ENCODE measurements around the gene PTP4A2. TPM values are rescaled to one million over a fixed set of nuclear protein-coding genes. Genes with fewer than 3 reads are reported as not detected.

Gene PTP4A2
- total and polyA plus RNA-seq, 10 of the 15 experiments (the other 5 are each of a cell fraction or from before 2014, with no cell fraction given), result 180 to 909 (median 375) TPM

- 0 out of 2 replicates have a peak, but pooled peaks have one; percentile 8 for TF ChIP-seq ZNF687 (IDR thresholded peaks at IDR 0.05)
Measured at GRCh38 chr1:31984419-31985347, 46.5 kb upstream of the PTP4A2 start (continued).

- H3K36me3 ChIP-seq (ENCODE audit: control insufficient read depth in 2 of 2, insufficient read depth in 2 of 2, low read length in 1 of 2), result no peaks in the 10 kb centered on the region
- POLR2A ChIA-PET, result interaction anchor here (0.6 to 1.4 kb wide), 6 partner anchors 9 to 142 kb away, joined by 3 to 6 read pairs (median 3); no protein-coding TSS in a partner anchor
- H3K4me3 ChIP-seq, result no peak overlapping the region
- H3K27ac ChIP-seq (ENCODE audit: control insufficient read depth, insufficient read depth), result no peak overlapping the region
- RAD21 ChIA-PET (ENCODE audit: unreplicated experiment), result interaction anchor here (0.6 to 1.1 kb wide), 3 partner anchors 20 to 172 kb away, joined by 3 to 5 read pairs (median 5); no protein-coding TSS in a partner anchor
- peaks cover 32% of the 10 kb centered on the region for H3K4me1 ChIP-seq (ENCODE audit: control insufficient read depth, insufficient read depth, low read length)
- ATAC-seq, result no peak
- BruUV-seq (replicated peaks), result no TSS peak
- SMC1A ChIA-PET (ENCODE audit: uncharacterized antibody, unreplicated experiment), result interaction anchor here (0.8 to 2.0 kb wide), 4 partner anchors 9 to 34 kb away, joined by 3 to 6 read pairs (median 4); no protein-coding TSS in a partner anchor
- 50% methylated on average over 3 of the region's 3 CpGs for WGBS (ENCODE audit: insufficient coverage, insufficient replicate concordance, low lambda C conversion rate, missing lambda C conversion rate)
- no peak for DNase-seq (ENCODE audit: low read depth, low spot score)
- FAIRE-seq, result no peak
- H3K4me2 ChIP-seq (ENCODE audit: control insufficient read depth, insufficient read depth), result peak overlapping the region; percentile 69; the same call in 1 of the 2 replicates
- H4K20me1 ChIP-seq (ENCODE audit: control insufficient read depth, insufficient read depth), result no peaks in the 10 kb centered on the region
- in situ Hi-C loops (cut with MboI) (no loop called here), intact Hi-C loops (cut with micrococcal nuclease; ENCODE audit: unreplicated experiment) (loop anchor here (5.0 kb wide), 2 partner anchors 35 to 320 kb away; no protein-coding TSS in a partner anchor)
- no peaks in the 10 kb centered on the region for H3K79me2 ChIP-seq (ENCODE audit: control insufficient read depth, insufficient read depth, low read length)
- H3K9me3 ChIP-seq (replicated peaks; ENCODE audit: control insufficient read depth, insufficient read depth, low read length), result no peaks in the 10 kb centered on the region
- CTCF ChIA-PET, result interaction anchor here (1.0 to 3.8 kb wide), 5 partner anchors 9 to 129 kb away, joined by 3 to 18 read pairs (median 6); no protein-coding TSS in a partner anchor
- no peaks in the 10 kb centered on the region for H3K27me3 ChIP-seq (replicated peaks in 1 of 2; ENCODE audit: control insufficient read depth in 2 of 2, insufficient read depth in 2 of 2, low read length in 1 of 2)
- no peak overlapping the region for H3K9ac ChIP-seq (ENCODE audit: control insufficient read depth, insufficient read depth, low read length)
- H2AFZ ChIP-seq (ENCODE audit: control insufficient read depth, low read depth, low read length), result peak overlapping the region; percentile 29
- TF ChIP-seq RFX5 (IDR thresholded peaks at IDR 0.05; ENCODE audit: low read depth, low read length) (no peak), STAT3 (IDR thresholded peaks at IDR 0.05; ENCODE audit: low read depth, low read length) (no peak), CHD4 (IDR thresholded peaks at IDR 0.05) (no peak), MLLT1 (IDR thresholded peaks at IDR 0.05) (no peak), SP1 (IDR thresholded peaks at IDR 0.05; ENCODE audit: low read depth, low read length) (no peak), ELK1 (IDR thresholded peaks at IDR 0.05; ENCODE audit: low read depth, low read length) (no peak), BRCA1 (IDR thresholded peaks at IDR 0.05; ENCODE audit: low read depth, low read length) (no peak), ATF2 (IDR thresholded peaks at IDR 0.05; ENCODE audit: low read length) (no peak), IKZF1 (conservative IDR thresholded peaks at IDR 0.05) (peak; percentile 10; the same call in 1 of the 2 replicates), EED (IDR thresholded peaks at IDR 0.05; ENCODE audit: low read depth) (peak; percentile 43; the same call in 1 of the 2 replicates), PML (IDR thresholded peaks at IDR 0.05; ENCODE audit: low read length) (no peak)
Measured at GRCh38 chr1:31981972-31982371, 43.8 kb upstream of the PTP4A2 start.

Measured in GM12878 (cell line).